GM21367 (cell line): ENCODE data around the gene CTBP1.

Source experiments
- ATAC-seq: cut with Tn5 transposase; IDR thresholded peaks from one replicate; pipeline ENCODE4 v1.9.1; 2021; ENCODE audit not compliant: unreplicated experiment

CTBP1 gene

DNA sequence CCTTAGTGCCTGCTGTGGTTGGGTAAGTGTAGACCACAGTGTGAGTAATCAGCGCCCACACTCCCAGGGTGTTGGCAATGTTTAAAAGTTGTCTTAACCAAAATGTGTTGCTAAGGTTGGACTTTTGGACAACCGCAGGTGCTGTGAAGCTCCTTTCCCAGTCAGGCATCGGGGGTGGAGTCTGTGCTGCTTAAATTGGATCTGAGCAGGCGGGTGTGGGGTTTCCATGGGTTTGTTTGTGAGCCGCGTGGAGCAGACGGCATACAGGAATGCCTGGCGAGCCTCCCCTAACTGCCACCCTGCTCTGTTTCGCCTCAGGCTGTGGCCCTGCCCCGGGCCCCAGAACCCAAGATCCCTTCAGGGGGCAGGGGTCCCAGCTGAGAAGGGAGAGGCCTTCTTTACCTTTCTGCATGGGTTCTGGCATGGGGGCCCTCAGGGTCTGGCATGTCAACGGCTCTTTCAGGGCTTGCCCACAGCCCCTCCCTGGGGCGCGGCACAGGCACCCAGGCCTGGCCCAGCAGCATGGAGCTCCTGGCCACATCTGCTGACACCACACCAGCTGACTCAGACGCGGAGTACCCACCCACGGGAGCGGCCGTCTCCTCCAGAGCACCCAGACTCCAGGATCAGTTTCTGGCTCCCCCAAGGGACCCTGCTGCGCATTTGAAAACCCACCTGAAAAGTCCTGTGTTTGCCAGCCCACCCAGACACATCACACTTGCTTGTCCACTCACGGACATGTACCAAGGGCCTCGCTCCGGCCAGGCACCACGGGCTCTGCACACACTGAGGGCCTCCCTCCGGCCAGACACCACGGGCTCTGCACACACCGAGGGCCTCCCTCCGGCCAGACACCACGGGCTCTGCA lies 71.4 kb downstream of the CTBP1 start:
- ATAC-seq = no peak

DNA sequence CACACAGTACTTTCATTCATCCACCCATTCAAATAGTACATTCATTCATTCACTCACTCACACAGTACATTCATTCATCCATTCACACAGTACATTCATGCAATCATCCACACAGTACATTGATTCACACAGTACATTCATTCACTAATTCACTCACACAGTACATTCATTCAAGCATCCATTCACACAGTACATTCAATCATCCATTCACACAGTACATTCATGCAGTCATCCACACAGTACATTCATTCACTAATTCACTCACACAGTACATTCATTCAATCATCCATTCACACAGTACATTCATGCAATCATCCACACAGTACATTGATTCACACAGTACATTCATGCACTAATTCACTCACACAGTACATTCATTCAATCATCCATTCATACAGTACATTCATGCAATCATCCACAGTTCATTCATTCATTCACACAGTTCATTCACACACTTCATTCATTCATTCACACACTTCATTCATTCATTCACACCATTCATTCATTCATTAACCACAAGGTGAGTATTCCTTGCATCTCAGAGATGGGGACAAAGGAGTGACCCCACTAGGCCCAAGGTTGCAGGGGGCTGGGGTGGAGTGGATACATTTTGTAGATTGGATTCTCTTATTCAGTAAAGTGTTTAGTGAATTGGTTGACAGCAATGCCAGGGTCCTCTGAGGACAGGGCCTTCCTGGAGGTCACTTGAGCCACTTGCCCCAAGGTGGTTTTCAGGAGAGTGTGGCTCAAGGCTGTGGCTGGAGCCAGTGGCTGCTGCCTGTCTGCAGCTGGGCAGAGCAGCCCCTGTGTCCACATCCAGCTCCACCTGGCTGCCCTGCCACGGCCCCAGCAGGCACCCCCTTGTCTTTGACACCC lies 72.3 kb downstream of the CTBP1 start:
- no peak for ATAC-seq

DNA sequence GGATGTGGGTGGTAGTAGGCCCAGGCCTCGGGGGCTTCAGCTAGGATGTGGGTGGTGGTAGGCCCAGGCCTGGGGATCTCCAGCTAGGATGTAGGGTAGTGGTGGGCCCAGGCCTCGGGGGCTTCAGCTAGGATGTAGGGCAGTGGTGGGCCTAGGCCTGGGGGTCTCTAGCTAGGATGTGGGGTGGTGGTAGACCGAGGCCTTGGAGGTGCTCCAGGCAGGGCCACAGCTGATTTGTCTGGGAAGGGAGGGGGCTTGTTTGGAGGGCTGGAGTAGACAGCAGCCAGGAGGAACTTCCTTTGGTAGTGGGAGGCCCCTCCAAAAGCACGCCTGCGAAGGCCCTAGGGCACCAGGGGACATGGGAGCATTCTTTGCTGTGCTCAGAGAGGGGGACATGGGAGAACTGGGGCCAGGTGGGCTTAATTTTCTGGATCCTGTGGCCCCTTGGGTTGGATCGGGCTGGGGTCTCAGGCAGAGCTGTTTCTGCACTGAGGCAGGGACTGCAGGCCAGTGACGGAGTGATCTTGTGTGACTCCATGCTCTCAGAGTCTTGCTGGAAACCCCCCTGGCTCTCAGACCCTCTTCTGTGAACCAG lies 73.2 kb downstream of the CTBP1 start:
- no peak for ATAC-seq

DNA sequence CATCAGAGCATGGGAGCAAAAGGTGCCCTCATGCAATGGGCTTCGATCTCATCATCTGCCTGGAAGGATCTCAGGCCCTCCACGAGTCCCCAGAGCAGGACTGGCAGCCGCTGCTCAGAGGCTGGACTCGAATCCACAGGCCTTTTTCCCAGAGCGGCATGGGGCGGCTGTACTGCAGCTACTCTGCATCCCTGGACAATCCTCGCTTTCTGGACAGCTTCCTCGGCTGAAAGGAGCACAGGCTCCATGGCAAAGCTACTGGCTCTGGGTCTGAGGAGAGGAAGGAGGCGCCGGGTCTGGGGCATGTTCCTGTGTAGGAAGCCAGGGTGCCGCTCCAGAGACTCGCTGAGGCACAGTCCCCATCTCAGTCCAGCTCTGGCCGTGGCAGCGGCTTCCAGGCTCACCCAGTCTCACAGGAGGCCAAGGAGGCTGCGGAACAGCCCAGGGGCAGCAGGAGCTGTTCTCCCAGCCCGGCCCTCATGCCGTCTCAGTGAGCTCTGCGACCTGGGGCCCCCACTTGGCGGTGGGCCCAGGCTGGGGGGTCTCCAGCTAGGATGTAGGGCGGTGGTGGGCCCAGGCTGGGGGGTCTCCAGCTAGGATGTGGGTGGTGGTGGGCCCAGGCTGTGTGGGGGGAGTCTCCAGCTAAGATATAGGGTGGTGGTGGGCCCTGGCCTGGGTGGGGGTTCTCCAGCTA lies 73.8 kb downstream of the CTBP1 start:
- ATAC-seq = no peak

DNA sequence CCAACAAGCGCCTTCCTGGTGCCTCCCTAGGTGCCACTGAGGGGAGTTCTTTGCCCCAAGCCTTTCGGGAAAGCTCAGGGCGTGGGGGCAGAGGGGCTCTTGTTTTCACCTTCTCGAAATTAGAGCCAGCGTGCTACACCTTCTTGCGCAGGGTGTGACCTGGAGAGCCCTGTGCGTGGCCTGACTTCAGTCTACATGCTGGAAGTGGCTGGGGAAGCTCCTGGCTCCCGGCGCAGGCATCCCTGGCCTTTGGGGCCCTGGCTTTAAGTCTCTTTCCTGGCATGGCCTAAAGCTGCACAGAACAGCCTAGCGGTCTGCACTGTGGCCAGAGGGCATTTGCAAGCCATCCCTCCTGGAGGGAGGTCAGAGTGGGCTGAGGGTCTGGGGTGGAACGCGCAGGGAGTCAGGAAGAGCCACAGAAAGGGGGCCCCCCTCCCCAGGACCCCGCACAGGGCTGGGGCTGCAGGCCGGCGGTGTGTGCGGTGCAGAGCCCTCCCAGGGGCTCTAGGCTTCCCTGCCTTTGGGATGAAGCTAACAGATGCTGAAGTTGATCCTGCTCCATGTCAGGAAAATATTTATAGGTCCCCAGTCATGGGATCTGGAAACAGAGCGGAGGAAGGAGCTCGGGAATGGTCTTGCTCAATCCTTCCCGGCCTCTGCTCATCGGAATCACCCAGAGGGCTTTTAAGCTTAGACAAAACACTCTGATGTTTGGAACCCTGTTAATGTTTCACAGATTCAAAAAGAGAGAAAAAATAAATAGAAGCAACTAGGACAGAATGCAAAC lies 75.8 kb downstream of the CTBP1 start:
- no peak for ATAC-seq

DNA sequence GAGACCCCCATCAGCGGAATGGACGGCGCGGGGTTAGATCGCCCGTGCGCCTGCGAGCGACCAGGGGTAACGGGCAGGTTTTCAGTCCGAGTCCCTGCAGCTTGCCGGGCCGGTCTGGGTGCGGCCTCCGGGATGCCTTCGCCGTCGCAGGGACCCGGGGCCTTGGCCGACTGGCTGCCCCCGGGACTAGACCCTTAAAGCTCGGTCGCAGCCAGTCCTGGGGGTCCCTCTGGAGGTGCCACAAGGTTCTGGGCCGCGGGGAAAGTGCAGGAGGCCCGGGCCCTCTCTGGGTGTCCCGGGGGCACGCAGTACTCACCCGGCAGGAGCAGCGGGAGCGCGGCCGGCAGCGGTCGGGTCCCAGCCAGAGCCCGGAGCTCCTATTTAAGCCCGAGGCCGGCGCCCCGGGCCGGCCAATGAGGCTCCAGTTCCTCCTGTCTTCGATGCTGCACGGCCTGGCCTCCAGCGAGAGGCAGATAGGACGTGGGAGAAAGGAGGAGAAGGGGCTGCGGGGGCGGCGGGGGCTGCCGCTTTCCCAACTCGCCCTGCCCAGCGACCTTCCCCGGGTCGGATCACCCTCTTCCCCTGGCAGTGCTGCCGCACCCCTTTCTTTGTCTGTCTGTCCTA lies 76.6 kb downstream of the CTBP1 start, which contains the start of gene SPON2:
TSS of gene SPON2 (minus strand) at position 356 of the 624 bp plus-strand sequence.
- ATAC-seq = no peak

DNA sequence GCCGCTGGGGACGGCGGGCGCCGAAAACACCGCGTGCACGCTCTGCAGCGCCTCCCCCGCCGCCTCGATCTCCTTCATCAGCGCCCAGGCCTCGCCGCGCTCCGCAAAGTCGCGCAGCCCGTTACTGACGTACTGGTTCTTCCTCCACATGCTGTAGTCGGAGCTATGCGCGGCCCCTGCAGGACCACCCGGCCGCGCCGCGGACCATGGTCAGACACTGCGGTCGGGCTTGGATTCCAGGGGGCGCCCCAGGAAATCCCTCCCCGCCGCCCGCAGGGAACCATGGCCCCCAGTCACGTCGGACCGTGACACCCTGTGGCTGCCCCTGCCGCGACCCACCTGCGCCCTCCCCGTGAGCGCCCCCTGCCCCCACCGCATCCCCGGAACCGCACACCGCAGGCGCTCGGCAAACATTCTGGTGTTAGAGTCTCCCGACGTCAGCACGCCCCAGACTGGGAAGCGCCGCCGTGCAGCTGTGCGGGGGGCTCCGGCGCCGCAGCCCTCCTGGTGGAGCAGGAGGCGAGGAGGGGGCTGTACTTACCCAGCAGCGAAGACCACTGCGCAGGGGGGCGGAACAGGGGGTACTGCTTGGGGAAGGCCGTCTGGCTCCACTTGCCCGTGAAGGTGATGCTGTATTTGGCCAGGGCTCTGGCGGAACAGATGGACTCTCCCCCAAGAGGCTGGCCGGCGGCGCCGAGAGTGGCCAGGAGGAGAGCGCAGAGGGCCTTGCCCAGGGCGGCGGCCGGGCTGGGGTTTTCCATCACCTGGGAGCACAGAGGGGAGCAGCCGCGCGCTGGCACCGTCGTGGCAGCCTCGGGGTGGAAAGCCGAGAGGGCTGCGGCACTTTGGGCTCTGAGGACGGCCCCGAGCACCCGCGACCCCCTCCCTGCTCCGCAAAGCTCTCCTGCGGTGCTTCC lies 77.4 kb downstream of the CTBP1 start:
- ATAC-seq = no peak

DNA sequence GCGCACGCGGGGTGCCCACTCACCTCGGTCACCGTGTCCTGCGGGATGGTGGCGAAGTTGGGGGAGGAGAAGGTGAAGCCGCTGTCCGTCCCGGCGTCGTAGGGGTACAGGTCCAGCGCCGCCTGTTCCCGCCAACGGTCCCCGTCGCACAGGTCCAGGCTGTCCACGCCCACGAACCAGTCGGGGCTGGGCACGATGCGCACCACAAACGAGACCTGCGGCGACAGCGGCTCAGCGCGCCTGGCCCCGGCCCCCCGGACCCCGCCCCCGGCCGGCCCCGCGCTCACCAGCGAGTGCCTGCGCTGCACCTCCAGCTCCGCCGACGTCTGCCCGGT lies 78.0 kb downstream of the CTBP1 start:
- no peak for ATAC-seq

DNA sequence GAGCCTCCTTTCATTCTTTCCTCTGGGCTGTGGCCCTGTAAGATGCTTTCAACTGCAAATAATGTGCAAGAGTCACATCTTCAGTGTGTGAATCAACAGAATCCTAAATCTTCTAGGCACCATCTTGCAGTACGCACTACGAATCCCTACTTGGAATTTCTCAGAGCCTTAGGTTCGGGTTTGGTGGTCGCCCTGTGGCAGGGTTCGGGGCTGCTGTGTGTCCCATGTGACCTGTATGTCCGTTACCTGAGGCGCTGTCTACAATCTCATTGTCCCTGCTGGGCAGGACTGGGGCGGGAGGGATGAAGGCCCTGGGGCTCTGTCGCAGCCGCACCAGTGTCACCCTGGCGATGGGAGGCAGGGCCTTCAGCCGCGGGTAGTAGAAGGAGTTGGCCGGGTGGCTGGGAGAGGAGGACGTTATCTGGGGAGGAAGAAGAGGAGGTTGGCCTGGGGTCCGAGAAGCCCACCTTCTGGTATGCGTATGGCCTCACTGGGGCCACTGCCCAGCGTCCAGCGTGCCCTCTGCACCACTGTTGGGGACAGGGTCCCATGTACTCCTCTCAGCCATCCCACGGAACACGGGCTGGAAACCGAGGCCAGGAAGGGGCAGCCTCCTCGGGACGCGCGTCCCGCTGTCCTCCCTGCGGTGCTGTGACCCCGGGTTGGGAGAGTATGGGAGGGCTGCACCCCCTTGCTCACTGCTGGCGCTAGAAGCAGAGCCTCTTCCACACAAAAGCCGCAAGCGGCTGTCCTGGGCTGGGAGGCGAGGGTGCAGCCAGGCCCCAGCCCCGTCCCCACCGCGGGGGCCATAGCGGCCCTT lies 78.6 kb downstream of the CTBP1 start:
- no peak for ATAC-seq

DNA sequence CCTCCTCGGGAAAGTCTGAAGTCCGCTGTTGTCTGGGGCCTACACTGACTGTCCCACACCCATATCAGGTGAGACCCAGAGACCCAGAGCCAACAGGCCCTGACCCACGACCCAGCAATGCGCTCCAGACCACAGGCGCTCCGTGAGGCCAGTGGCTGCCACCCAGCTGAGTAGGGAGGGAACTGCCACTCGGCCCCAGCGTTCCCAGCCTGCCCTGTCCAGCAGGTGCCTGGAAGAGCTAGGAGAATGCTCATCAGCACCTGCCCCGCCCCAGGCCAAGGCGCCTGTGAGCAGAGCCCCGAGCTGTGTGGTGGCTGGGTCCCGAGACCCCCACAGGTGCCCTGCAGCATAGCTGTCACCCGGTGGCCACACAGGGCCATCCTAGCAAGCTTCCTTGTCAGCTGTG lies 79.2 kb downstream of the CTBP1 start:
- ATAC-seq = no peak

DNA sequence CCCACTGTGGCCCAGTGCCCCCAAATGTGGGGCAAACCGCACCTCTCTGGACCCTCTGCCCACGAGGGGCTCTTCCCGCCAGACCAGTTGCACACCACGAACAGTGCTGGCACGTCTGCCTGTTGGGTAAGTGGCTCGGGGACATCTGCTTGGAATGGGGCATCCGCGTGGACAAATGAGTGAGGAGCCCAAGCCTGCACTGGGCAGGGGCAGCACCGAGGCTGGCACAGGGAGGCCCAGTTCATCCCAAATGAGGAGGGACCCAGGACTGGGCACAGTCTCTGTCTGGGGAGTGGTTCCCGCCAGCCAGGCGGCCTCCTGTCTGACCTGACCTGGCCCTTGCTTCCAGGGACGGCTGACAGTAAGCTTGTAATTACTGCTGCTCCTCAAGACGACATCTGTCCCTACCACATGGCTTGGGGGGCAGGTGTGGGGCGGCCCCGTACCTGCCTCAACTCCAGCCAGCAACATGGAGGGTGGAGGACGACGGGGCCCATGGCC lies 79.7 kb downstream of the CTBP1 start:
- ATAC-seq = no peak

DNA sequence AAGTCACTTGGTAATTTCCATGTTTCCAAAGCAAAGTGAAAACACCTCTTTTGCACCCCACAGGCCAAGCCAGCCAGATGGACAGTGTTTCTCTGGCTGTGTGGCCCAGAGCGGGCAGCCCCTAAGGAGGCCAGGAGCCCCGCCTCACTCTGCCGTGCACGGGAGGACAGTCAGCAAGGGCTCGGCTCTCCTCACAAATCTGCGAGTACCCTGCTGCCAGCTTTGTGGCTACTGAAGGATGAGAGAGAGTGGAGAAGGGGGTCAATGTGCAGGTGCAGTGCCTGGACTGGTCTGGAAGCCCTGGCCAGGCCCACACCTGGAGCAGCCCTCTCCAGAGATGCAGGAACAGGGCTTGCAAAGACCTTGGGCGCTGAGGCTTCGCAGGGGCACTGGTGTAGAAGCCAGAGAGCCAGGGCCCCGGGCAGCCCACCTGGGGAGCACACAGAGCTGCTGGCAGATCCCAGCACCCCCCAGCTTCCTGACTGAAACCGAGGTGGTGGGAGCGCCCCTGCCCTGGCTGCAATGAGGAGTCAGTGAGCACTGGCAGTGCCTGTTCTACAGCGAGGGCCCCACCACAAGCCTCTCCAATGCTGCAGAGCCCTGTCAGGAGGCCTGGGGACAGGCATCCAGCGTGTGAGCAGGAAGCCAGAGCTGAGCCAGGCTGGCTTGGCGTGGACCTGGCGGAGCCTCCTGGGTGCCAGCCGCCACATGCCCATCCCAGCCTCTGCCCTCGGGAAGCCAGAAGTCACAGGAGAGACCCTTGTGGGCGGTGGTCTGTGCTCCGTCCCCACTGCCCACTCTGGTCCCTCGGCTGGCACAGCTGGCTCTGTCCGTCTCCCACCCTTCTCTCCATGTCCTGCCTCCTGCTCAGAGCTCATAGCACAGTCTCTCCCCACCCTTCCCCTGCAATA lies 80.5 kb downstream of the CTBP1 start:
- ATAC-seq = no peak

DNA sequence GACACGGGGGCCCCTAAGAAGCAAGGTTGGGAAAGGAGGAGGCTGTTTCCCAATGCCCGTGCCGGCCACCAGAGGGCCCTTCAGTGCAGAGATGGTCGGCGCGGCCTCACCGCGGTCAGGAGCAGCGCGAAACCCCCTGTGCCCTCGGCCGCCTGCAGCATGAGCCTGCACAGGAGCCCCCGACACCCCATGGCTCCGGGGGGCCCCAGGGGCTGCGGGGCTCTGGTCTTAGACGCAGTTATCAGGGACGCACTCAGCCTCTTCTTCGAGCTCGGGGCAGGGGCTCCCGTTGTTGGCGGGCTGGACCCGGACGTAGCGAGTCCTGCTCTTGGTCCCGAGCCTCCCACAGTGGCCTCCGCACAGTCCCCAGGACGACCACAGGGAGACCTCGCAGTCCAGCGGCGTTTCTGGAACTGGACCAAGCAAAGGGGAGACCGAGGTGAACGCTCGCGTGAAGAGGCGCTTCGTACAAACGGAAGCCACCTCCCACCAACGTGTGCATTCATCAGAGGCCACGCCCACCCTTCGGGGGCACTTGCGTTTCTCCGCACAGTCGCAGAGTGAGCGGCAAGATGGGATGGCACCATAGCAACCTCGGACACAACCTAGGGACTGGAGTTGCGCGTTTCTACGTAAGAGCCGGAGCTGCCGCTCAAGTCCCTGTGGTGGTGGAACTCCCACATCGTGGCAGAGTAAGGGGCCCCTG lies 81.5 kb downstream of the CTBP1 start:
- ATAC-seq = peak; percentile 60

DNA sequence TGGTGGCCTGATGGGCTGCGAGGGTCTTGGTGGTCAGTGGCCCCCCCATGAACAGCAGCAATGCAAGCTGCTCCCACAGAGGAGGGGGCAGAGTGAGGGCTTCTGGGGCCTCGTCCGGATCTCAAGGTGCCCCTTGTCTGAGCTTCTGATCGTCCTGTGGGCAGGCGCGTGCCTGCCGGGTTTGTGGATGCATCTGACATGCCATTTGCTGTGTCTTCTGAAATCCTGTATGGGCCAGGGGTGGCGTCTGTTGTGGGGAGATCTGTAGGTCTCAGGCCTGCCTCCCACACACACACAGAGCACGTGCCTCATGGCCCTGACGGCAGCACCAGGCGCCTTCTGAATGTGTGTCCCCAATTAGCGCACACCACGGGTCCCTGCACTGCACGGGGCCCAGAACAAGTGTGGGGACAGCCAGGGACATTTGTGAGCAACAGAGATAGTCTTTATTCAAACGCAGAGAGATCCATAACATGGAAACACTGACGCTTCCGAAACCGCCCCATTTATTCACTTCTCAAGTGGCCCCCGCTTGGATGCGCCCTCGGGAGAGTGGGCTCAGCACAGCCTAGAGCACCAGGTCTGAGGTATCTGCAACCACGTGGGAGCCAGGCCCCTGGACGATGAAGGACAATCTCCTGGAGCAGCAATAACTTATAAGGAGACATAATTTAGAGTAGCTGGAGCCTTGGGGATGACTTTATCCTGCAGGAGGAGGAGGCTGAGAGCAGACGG lies 82.3 kb downstream of the CTBP1 start:
- no peak for ATAC-seq

DNA sequence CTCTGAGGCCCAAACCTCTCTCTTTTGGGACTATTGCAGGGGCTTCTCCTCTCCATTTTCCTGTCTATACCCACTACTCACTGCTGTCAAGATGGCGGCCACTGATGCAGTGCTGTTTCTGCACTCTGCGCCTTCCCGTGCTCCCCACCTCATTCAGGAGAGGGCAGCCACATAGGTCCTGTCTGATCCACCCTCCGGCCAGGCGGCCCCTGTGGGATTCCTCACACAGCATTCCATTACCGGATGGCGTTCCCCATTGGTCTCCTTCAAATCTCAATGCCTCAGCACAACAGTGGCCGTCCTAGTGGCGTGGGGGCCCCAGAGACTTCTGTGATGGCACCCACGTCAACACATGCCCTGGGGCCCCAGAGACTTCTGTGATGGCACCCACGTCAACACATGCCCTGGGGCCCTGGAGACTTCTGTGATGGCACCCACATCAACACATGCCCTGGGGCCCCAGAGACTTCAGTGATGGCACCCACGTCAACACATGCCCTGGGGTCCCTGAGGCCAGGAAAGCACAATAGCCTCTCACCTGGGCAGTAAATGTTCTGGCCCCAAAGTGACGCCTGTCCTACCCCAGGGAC lies 83.9 kb downstream of the CTBP1 start:
- no peak for ATAC-seq
